ENCODE data around the gene DEAF1. TPM values are rescaled to one million over a fixed set of nuclear protein-coding genes. Genes with fewer than 3 reads are reported as not detected.

Gene DEAF1
- total and polyA plus RNA-seq, 2 of the 13 experiments (the other 11 are each of a cell fraction or from before 2014, with no cell fraction given) = 22.3 to 29.6 TPM

- H3K9ac ChIP-seq (ENCODE audit: insufficient read depth, low read depth, low read length) = peak overlapping the region; percentile 99
- peak overlapping the region; percentile 86 to 87 (median 87) for H3K4me3 ChIP-seq (replicated peaks in 1 of 3; ENCODE audit: insufficient read depth in 1 of 3, low read depth in 2 of 3, low read length in 3 of 3)
- in situ Hi-C loops (cut with HindIII; ENCODE audit: extremely low pct_ligation_motif_present, low pct_unique_long_range_greater_than_20kb) = no loop called here
- H3K27ac ChIP-seq (ENCODE audit: extremely low read length, insufficient read depth, low read length) = peak overlapping the region; percentile 99
- DNase-seq (ENCODE audit: low spot score) = no peak
- ATAC-seq = no peak
- ChIA-PET POLR2A (interaction anchor here (1.0 to 6.1 kb wide), 13 partner anchors 12 to 189 kb away, joined by 3 to 191 read pairs (median 7); partner anchors contain the start of genes EPS8L2, PNPLA2 and TALDO1), CTCF (ENCODE audit: low intra/inter-chr PET ratio, low total read pairs) (interaction anchor here (1.6 to 4.8 kb wide), 3 partner anchors 17 to 33 kb away, joined by 4 to 20 read pairs (median 13); no protein-coding TSS in a partner anchor)
- peak overlapping the region; percentile 38 for H2AFZ ChIP-seq (ENCODE audit: low read length)
- H4K20me1 ChIP-seq (ENCODE audit: insufficient read depth, low read length) = no peaks in the 10 kb centered on the region; the same call in 1 of the 2 replicates
- peak overlapping the region; percentile 64 for H3K4me2 ChIP-seq (ENCODE audit: low read depth, low read length)
- peak; percentile 96 for FAIRE-seq
- H3K4me1 ChIP-seq (ENCODE audit: insufficient read depth, low read length) = peaks cover 59% of the 10 kb centered on the region
- BruUV-seq (replicated peaks) = no TSS peak
- no peaks in the 10 kb centered on the region for H3K9me3 ChIP-seq (ENCODE audit: low read length)
- intact Hi-C loops (cut with micrococcal nuclease; ENCODE audit: unreplicated experiment) = no loop called here
- peaks cover 7 to 13% of the 10 kb centered on the region in 2 experiments; a peak in 3 of 5 replicates for H3K36me3 ChIP-seq (replicated peaks in 1 of 2; ENCODE audit: control insufficient read depth in 1 of 2, insufficient read depth in 2 of 2, low read length in 2 of 2)
- no peaks in the 10 kb centered on the region; a peak in 1 of 5 replicates for H3K27me3 ChIP-seq (ENCODE audit: control insufficient read depth in 1 of 2, insufficient read depth in 2 of 2, low read length in 2 of 2)
- peaks cover 48% of the 10 kb centered on the region for H3K79me2 ChIP-seq (ENCODE audit: insufficient read depth, low read length)
- no CpG with 5 or more reads among the region's 25 CpGs for WGBS (ENCODE audit: low lambda C conversion rate)
- TF ChIP-seq SMYD3 (CRISPR knock-in tag; IDR thresholded peaks at IDR 0.05) = 0 out of 2 replicates have a peak, but pooled peaks have one; percentile 46
- TF ChIP-seq ZNF768 (CRISPR knock-in tag; IDR thresholded peaks at IDR 0.05) = no peak
- peak; percentile 16; the same call in 1 of the 2 replicates for TF ChIP-seq ZNF124 (CRISPR knock-in tag; IDR thresholded peaks at IDR 0.05)
- TF ChIP-seq TARDBP (CRISPR knock-in tag; IDR thresholded peaks at IDR 0.05) = 0 out of 2 replicates have a peak, but pooled peaks have one; percentile 28
- TF ChIP-seq ZNF383 (CRISPR knock-in tag; IDR thresholded peaks at IDR 0.05; ENCODE audit: borderline replicate concordance) = 0 out of 2 replicates have a peak, but pooled peaks have one; percentile 62
- no peak for TF ChIP-seq CSRNP1 (CRISPR knock-in tag; IDR thresholded peaks at IDR 0.05)
- no peak for TF ChIP-seq TEAD3 (CRISPR knock-in tag; optimal IDR thresholded peaks at IDR 0.05; ENCODE audit: borderline replicate concordance)
- no peak; the same call in 1 of the 2 replicates for TF ChIP-seq PAXIP1 (CRISPR knock-in tag; conservative IDR thresholded peaks at IDR 0.05)
- 0 out of 2 replicates have a peak, but pooled peaks have one; percentile 13 for TF ChIP-seq ZNF414 (CRISPR knock-in tag; IDR thresholded peaks at IDR 0.05)
- TF ChIP-seq ZNF563 (CRISPR knock-in tag; IDR thresholded peaks at IDR 0.05) = no peak; the same call in 1 of the 2 replicates
- 0 out of 2 replicates have a peak, but pooled peaks have one; percentile 2 for TF ChIP-seq ZNF772 (CRISPR knock-in tag; IDR thresholded peaks at IDR 0.05)
- no peak for TF ChIP-seq HMGXB4 (CRISPR knock-in tag; IDR thresholded peaks at IDR 0.05; ENCODE audit: borderline replicate concordance in 1 of 2, low read depth in 1 of 2)
- no peak for TF ChIP-seq ZFY (CRISPR knock-in tag; IDR thresholded peaks at IDR 0.05)
- TF ChIP-seq ZBTB20 (CRISPR knock-in tag; IDR thresholded peaks at IDR 0.05; ENCODE audit: borderline replicate concordance, low read depth) = 0 out of 2 replicates have a peak, but pooled peaks have one; percentile 43
- no peak for TF ChIP-seq TFE3 (CRISPR knock-in tag; IDR thresholded peaks at IDR 0.05)
Measured at GRCh38 chr11:695288-695537, 191 bp upstream of the DEAF1 start.
